GM23248 (cell line): Measurements from ENCODE around the gene ZNF593OS. TPM values are rescaled to one million over a fixed set of nuclear protein-coding genes. Genes with fewer than 3 reads are reported as not detected.

Experiments
- DNase-seq: peaks from one replicate; pipeline ENCODE4 v3.0.0-alpha.2; 2015
- H2AFZ ChIP-seq: fragments of 200-600 bp; sonication (generic); 2 replicates; pipeline ENCODE4 v1.6.1; 2016; ENCODE audit warnings: antibody characterized with exemption
- H3F3A ChIP-seq: fragments of 200-600 bp; sonication (generic); 2 replicates; pipeline ENCODE4 v1.6.1; 2016; ENCODE audit warnings: mild to moderate bottlenecking, antibody characterized with exemption, mixed run types; ENCODE audit not compliant: insufficient read depth
- H3K27ac ChIP-seq: fragments of 200-600 bp; sonication (generic); 2 replicates; pipeline ENCODE4 v1.5.1; 2016; ENCODE audit warnings: mild to moderate bottlenecking
- H3K27me3 ChIP-seq: fragments of 200-600 bp; sonication (generic); replicated peaks from 2 replicates; pipeline ENCODE4 v1.6.1; 2016; ENCODE audit warnings: mild to moderate bottlenecking; ENCODE audit not compliant: insufficient read depth
- H3K36me3 ChIP-seq: fragments of 200-600 bp; sonication (generic); 2 replicates; pipeline ENCODE4 v1.6.1; 2016; ENCODE audit warnings: low read depth, mild to moderate bottlenecking
- H3K4me1 ChIP-seq: fragments of 200-600 bp; sonication (generic); 2 replicates; pipeline ENCODE4 v1.6.1; 2016; ENCODE audit warnings: mild to moderate bottlenecking; ENCODE audit not compliant: insufficient read depth
- H3K4me2 ChIP-seq: fragments of 200-600 bp; sonication (generic); one replicate; pipeline ENCODE4 v1.6.1; 2016; ENCODE audit warnings: mild to moderate bottlenecking; ENCODE audit not compliant: unreplicated experiment
- H3K4me3 ChIP-seq: fragments of 200-600 bp; sonication (generic); 2 replicates; pipeline ENCODE4 v1.5.1; 2016; ENCODE audit warnings: mild to moderate bottlenecking
- H3K79me2 ChIP-seq: fragments of 200-600 bp; sonication (generic); 2 replicates; pipeline ENCODE4 v1.6.1; 2016; ENCODE audit warnings: mild to moderate bottlenecking; ENCODE audit not compliant: insufficient read depth
- H3K9ac ChIP-seq: fragments of 200-600 bp; sonication (generic); 2 replicates; pipeline ENCODE4 v1.6.1; 2016; ENCODE audit warnings: mild to moderate bottlenecking
- H3K9me2 ChIP-seq: fragments of 200-600 bp; sonication (generic); 2 replicates; pipeline ENCODE4 v1.6.1; 2016; ENCODE audit warnings: mixed run types, mild to moderate bottlenecking, moderate library complexity; ENCODE audit not compliant: insufficient read depth
- H3K9me3 ChIP-seq: fragments of 200-600 bp; sonication (generic); one replicate; pipeline ENCODE4 v1.6.1; 2017; ENCODE audit warnings: low read depth
- H4K20me1 ChIP-seq: fragments of 200-600 bp; sonication (generic); 2 replicates; pipeline ENCODE4 v1.6.0; 2016; ENCODE audit not compliant: insufficient read depth
- EZH2 ChIP-seq: fragments of 200-600 bp; sonication (generic); IDR thresholded peaks from 2 replicates; pipeline ENCODE4 v1.6.1; 2018; ENCODE audit warnings: antibody characterized with exemption, mild to moderate bottlenecking; ENCODE audit not compliant: insufficient read depth, poor library complexity, severe bottlenecking
- EZH2phosphoT487 ChIP-seq: fragments of 200-600 bp; sonication (generic); IDR thresholded peaks from 2 replicates; pipeline ENCODE4 v1.6.1; 2018; ENCODE audit warnings: antibody characterized with exemption, moderate library complexity, mild to moderate bottlenecking, low read depth; ENCODE audit not compliant: insufficient read depth
- WGBS, 2 experiments: methylation state at CpG; one replicate each; pipeline ENCODE4 v1.1.6; 2015 to 2017; ENCODE audit warnings: low lambda C conversion rate in 2 of 2, low coverage in 1 of 2; ENCODE audit errors: missing lambda C conversion rate in 2 of 2; 5-methylcytosine and 5-hydroxymethylcytosine counted together
- in situ Hi-C: fragments of 300-500 bp; cut with MboI; formaldehyde crosslinking; loops from 2 replicates; pipeline ENCODE4 v1.15.0; 2020
- polyA plus RNA-seq: library from polyadenylated mRNA; unstranded; fragments of >200 nt; fragmentation: Nextera tagmentation; extraction: Ambion mirVana; gene quantifications from 2 replicates; pipeline ENCODE4 v1.2.1, GENCODE V29; 2016
- total RNA-seq: library from RNA; depleted of rRNA; stranded (reverse); fragments of >200 nt; shearing (Covaris generic); gene quantifications from 2 replicates; pipeline ENCODE4 v1.2.3, GENCODE V29; 2014

ZNF593OS gene
- total and polyA plus RNA-seq, 2 experiments from 2014 or later: 0.85 TPM; not detected in 1

GRCh38 chr1:26129778-26130177, 41.9 kb downstream of the ZNF593OS start:
- Histone ChIP-seq H3K4me1 (no peaks in the 10 kb centered on the region), H3K79me2 (no peaks in the 10 kb centered on the region), H3K36me3 (no peaks in the 10 kb centered on the region), H3K9me2 (no peaks in the 10 kb centered on the region), H3K27me3 (no peaks in the 10 kb centered on the region; the same call in 1 of the 2 replicates), H3K9me3 (no peaks in the 10 kb centered on the region), H3F3A (no peaks in the 10 kb centered on the region), H3K4me3 (no peak overlapping the region), H2AFZ (no peak overlapping the region), H4K20me1 (no peaks in the 10 kb centered on the region), H3K27ac (no peak overlapping the region), H3K9ac (no peak overlapping the region), H3K4me2 (no peak overlapping the region)
- WGBS, 2 experiments: 79 to 80% methylated on average over 4 of the region's 4 CpGs
- TF ChIP-seq EZH2phosphoT487 (no peak), EZH2 (no peak)
- in situ Hi-C loops: no loop called here
- DNase-seq: no peak

- in situ Hi-C loops: no loop called here
- Histone ChIP-seq H3F3A (peaks cover 14% of the 10 kb centered on the region), H3K79me2 (no peaks in the 10 kb centered on the region), H2AFZ (no peak overlapping the region), H3K9me3 (no peaks in the 10 kb centered on the region), H3K4me3 (no peak overlapping the region), H3K27ac (no peak overlapping the region), H3K36me3 (no peaks in the 10 kb centered on the region), H3K4me1 (peaks cover 13% of the 10 kb centered on the region), H3K27me3 (no peaks in the 10 kb centered on the region; the same call in 1 of the 2 replicates), H3K4me2 (no peak overlapping the region), H3K9ac (no peak overlapping the region), H3K9me2 (no peaks in the 10 kb centered on the region), H4K20me1 (no peaks in the 10 kb centered on the region)
- no peak for DNase-seq
- WGBS, 2 experiments: 58 to 59% methylated on average over 13 of the region's 13 CpGs
- TF ChIP-seq EZH2 (no peak), EZH2phosphoT487 (no peak)
These were observed 44.1 kb downstream of the ZNF593OS start for GRCh38 chr1:26127235-26128163.

GRCh38 chr1:26126321-26127084, 45.1 kb downstream of the ZNF593OS start:
- in situ Hi-C loops: no loop called here
- TF ChIP-seq EZH2: no peak
- no peak for TF ChIP-seq EZH2phosphoT487
- no peak for DNase-seq
- Histone ChIP-seq H2AFZ (no peak overlapping the region), H3F3A (peaks cover 22% of the 10 kb centered on the region), H3K79me2 (no peaks in the 10 kb centered on the region), H3K4me2 (no peak overlapping the region), H4K20me1 (no peaks in the 10 kb centered on the region), H3K4me1 (peaks cover 13% of the 10 kb centered on the region), H3K36me3 (peaks cover 4% of the 10 kb centered on the region; the same call in 1 of the 2 replicates), H3K27me3 (no peaks in the 10 kb centered on the region), H3K9me3 (no peaks in the 10 kb centered on the region), H3K4me3 (no peak overlapping the region), H3K9me2 (no peaks in the 10 kb centered on the region), H3K9ac (no peak overlapping the region), H3K27ac (no peak overlapping the region)
- 90% methylated on average over 9 of the region's 9 CpGs for WGBS, 2 experiments

DNA sequence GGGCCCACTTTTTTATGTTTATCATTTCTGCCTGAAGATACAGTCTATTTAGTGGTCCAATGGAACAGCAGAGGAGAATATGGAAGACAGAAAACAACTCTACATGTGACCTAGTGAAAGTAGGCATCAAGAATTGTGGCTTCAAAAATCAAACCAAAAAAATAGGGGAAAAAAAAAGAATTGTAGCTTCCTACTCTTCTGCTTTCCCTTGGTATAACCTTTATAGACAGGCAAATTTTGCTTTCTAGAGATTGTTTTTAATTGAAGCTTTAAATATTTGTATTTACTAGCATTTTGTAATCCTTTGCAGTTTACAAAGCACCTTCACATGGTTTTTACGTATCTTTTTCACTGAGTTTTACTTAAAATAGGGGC, 45.7 kb downstream of the ZNF593OS start:
- H3K9me2 ChIP-seq: no peaks in the 10 kb centered on the region
- no peaks in the 10 kb centered on the region for H3K27me3 ChIP-seq
- H3K79me2 ChIP-seq: no peaks in the 10 kb centered on the region
- no peak overlapping the region for H2AFZ ChIP-seq
- H3F3A ChIP-seq: peaks cover 22% of the 10 kb centered on the region
- H3K27ac ChIP-seq: no peak overlapping the region
- peaks cover 4% of the 10 kb centered on the region; the same call in 1 of the 2 replicates for H3K36me3 ChIP-seq
- 95 to 100% methylated on average over 1 of the region's 1 CpG for WGBS, 2 experiments
- H3K9me3 ChIP-seq: no peaks in the 10 kb centered on the region
- H3K4me1 ChIP-seq: peaks cover 13% of the 10 kb centered on the region
- no peak for DNase-seq
- H4K20me1 ChIP-seq: no peaks in the 10 kb centered on the region
- in situ Hi-C loops: no loop called here
- H3K4me2 ChIP-seq: no peak overlapping the region
- no peak overlapping the region for H3K9ac ChIP-seq
- no peak for TF ChIP-seq EZH2
- TF ChIP-seq EZH2phosphoT487: no peak
- no peak overlapping the region for H3K4me3 ChIP-seq
